ENCODE measurements around the gene PPP1R17.

PPP1R17 gene

GRCh38 chr7:31705377-31705776, 18.4 kb downstream of the PPP1R17 start:
- H3K4me3 ChIP-seq (ENCODE audit: low read depth, low read length) = no peak overlapping the region
- H3K27ac ChIP-seq = no peak overlapping the region
- H3K36me3 ChIP-seq (replicated peaks) = no peaks in the 10 kb centered on the region
- no peak for TF ChIP-seq CTCF (IDR thresholded peaks at IDR 0.05; ENCODE audit: low read depth, low read length, missing control alignments)
- in situ Hi-C loops (cut with HindIII; ENCODE audit: low pct_ligation_motif_present, low sequenced_read_pairs) = no loop called here
- no peak for DNase-seq
- no peaks in the 10 kb centered on the region for H3K27me3 ChIP-seq (replicated peaks)

- Histone ChIP-seq H3K27me3 (replicated peaks) (no peaks in the 10 kb centered on the region), H3K36me3 (replicated peaks) (no peaks in the 10 kb centered on the region), H3K4me3 (ENCODE audit: low read depth, low read length) (no peak overlapping the region), H3K27ac (no peak overlapping the region)
- in situ Hi-C loops (cut with HindIII; ENCODE audit: low pct_ligation_motif_present, low sequenced_read_pairs) = no loop called here
- TF ChIP-seq CTCF (IDR thresholded peaks at IDR 0.05; ENCODE audit: low read depth, low read length, missing control alignments) = no peak
- DNase-seq = no peak
Measured at GRCh38 chr7:31707089-31707488, 20.1 kb downstream of the PPP1R17 start.

GRCh38 chr7:31710171-31710570, 23.2 kb downstream of the PPP1R17 start:
- H3K27ac ChIP-seq = no peak overlapping the region
- H3K4me3 ChIP-seq (ENCODE audit: low read depth, low read length) = no peak overlapping the region
- no peak for DNase-seq
- H3K36me3 ChIP-seq (replicated peaks) = no peaks in the 10 kb centered on the region
- no peaks in the 10 kb centered on the region for H3K27me3 ChIP-seq (replicated peaks)
- no peak for TF ChIP-seq CTCF (IDR thresholded peaks at IDR 0.05; ENCODE audit: low read depth, low read length, missing control alignments)
- in situ Hi-C loops (cut with HindIII; ENCODE audit: low pct_ligation_motif_present, low sequenced_read_pairs) = no loop called here

GRCh38 chr7:31716355-31716754, 29.3 kb downstream of the PPP1R17 start:
- in situ Hi-C loops (cut with HindIII; ENCODE audit: low pct_ligation_motif_present, low sequenced_read_pairs) = no loop called here
- no peak overlapping the region for H3K27ac ChIP-seq

GRCh38 chr7:31720366-31720765, 33.4 kb downstream of the PPP1R17 start:
- no peak for TF ChIP-seq CTCF (IDR thresholded peaks at IDR 0.05; ENCODE audit: low read depth, low read length, missing control alignments)
- in situ Hi-C loops (cut with HindIII; ENCODE audit: low pct_ligation_motif_present, low sequenced_read_pairs) = no loop called here
- Histone ChIP-seq H3K27ac (no peak overlapping the region), H3K36me3 (replicated peaks) (no peaks in the 10 kb centered on the region), H3K4me3 (ENCODE audit: low read depth, low read length) (no peak overlapping the region), H3K27me3 (replicated peaks) (no peaks in the 10 kb centered on the region)
- DNase-seq = no peak

More at GRCh38 chr7:31716355-31716754, 29.3 kb downstream of the PPP1R17 start:
- no peak overlapping the region for H3K4me3 ChIP-seq (ENCODE audit: low read depth, low read length)
- no peaks in the 10 kb centered on the region for H3K36me3 ChIP-seq (replicated peaks)
- TF ChIP-seq CTCF (IDR thresholded peaks at IDR 0.05; ENCODE audit: low read depth, low read length, missing control alignments) = no peak
- H3K27me3 ChIP-seq (replicated peaks) = no peaks in the 10 kb centered on the region
- no peak for DNase-seq

- Histone ChIP-seq H3K27me3 (replicated peaks) (no peaks in the 10 kb centered on the region), H3K36me3 (replicated peaks) (no peaks in the 10 kb centered on the region), H3K27ac (no peak overlapping the region), H3K4me3 (ENCODE audit: low read depth, low read length) (no peak overlapping the region)
- no peak for TF ChIP-seq CTCF (IDR thresholded peaks at IDR 0.05; ENCODE audit: low read depth, low read length, missing control alignments)
- in situ Hi-C loops (cut with HindIII; ENCODE audit: low pct_ligation_motif_present, low sequenced_read_pairs) = no loop called here
- DNase-seq = no peak
Measured at GRCh38 chr7:31724696-31725095, 37.7 kb downstream of the PPP1R17 start.
